Caco-2 (cell line): ENCODE results near the gene FGD2. TPM values are rescaled to one million over a fixed set of nuclear protein-coding genes. Genes with fewer than 3 reads are reported as not detected.

Source experiments
- BruUV-seq: library from RNA; stranded (reverse); fragments of 400-500 nt; replicated peaks from 2 replicates; lab custom pipeline; 2021; lab: Mats Ljungman, UMichigan
- CTCF ChIA-PET: fragments of 300-600 bp; sonication (Branson Sonifier 250); formaldehyde crosslinking; loops from one replicate; lab custom pipeline; 2022; ENCODE audit warnings: antibody characterized with exemption; lab: Charles Lee
- POLR2A ChIA-PET: fragments of 300-600 bp; sonication (Branson Sonifier 250); formaldehyde crosslinking; loops from one replicate; lab custom pipeline; 2022; ENCODE audit warnings: antibody characterized with exemption; lab: Charles Lee
- DNase-seq, 2 experiments: peaks; one replicate each; pipeline versions ENCODE4 v3.0.0 to v3.0.0-alpha.2; 2020 to 2022
- H3K27me3 ChIP-seq: replicated peaks from 2 replicates; pipeline ENCODE4 v1.6.0; 2011; ENCODE audit warnings: low read length; ENCODE audit not compliant: control insufficient read depth, insufficient read depth
- H3K36me3 ChIP-seq: 2 replicates; pipeline ENCODE4 v1.5.1; 2011; ENCODE audit warnings: low read length; ENCODE audit not compliant: control insufficient read depth, insufficient read depth
- H3K4me1 ChIP-seq: fragments of 250-450 bp; sonication (Bioruptor Pico); 2 replicates; pipeline ENCODE4 v1.5.1; 2020; ENCODE audit warnings: mild to moderate bottlenecking
- H3K4me3 ChIP-seq: 2 replicates; pipeline ENCODE4 v1.5.1; 2011; ENCODE audit warnings: low read depth, mild to moderate bottlenecking, control low read depth, low read length
- H3K9me3 ChIP-seq: fragments of 250-450 bp; sonication (Bioruptor Pico); 2 replicates; pipeline ENCODE4 v1.5.1; 2020; ENCODE audit warnings: mild to moderate bottlenecking, moderate library complexity
- H3K27ac Mint-ChIP-seq: one replicate; pipeline ENCODE4 v1.8.0; 2022; ENCODE audit warnings: mixed read lengths; ENCODE audit not compliant: unreplicated experiment
- H3K27me3 Mint-ChIP-seq: one replicate; pipeline ENCODE4 v1.8.0; 2022; ENCODE audit warnings: mixed read lengths; ENCODE audit not compliant: insufficient read depth, unreplicated experiment
- H3K36me3 Mint-ChIP-seq: one replicate; pipeline ENCODE4 v1.8.0; 2022; ENCODE audit warnings: mild to moderate bottlenecking, mixed read lengths; ENCODE audit not compliant: insufficient read depth, unreplicated experiment
- H3K4me1 Mint-ChIP-seq: one replicate; pipeline ENCODE4 v1.8.0; 2022; ENCODE audit warnings: low read depth, mixed read lengths; ENCODE audit not compliant: unreplicated experiment
- H3K4me3 Mint-ChIP-seq: one replicate; pipeline ENCODE4 v1.8.0; 2022; ENCODE audit warnings: mild to moderate bottlenecking, moderate library complexity, mixed read lengths; ENCODE audit not compliant: unreplicated experiment
- H3K9me3 Mint-ChIP-seq: one replicate; pipeline ENCODE4 v1.8.0; 2022; ENCODE audit warnings: mixed read lengths; ENCODE audit not compliant: unreplicated experiment
- intact Hi-C: fragments of 100-400 bp; cut with micrococcal nuclease; formaldehyde crosslinking; loops from one replicate; pipeline ENCODE4 v1.10.0; 2022; ENCODE audit not compliant: unreplicated experiment
- total RNA-seq: library from RNA; stranded (reverse); gene quantifications from 2 replicates; pipeline ENCODE4 v1.2.3, GENCODE V29; 2022
- TF ChIP-seq, protein P1 (sequence below), 2 experiments: fragments of 200-600 bp in 1 of 2; IDR thresholded peaks; 1 replicate in 1 of 2; 2 replicates in 1 of 2; pipeline versions ENCODE4 v1.5.1 to v1.8.0; 2011 to 2022; ENCODE audit warnings: antibody characterized with exemption in 1 of 2, control low read depth in 1 of 2, inconsistent platforms in 1 of 2, low read depth in 1 of 2, low read length in 1 of 2, mild to moderate bottlenecking in 1 of 2, moderate library complexity in 1 of 2; ENCODE audit not compliant: insufficient read depth in 1 of 2, severe bottlenecking in 1 of 2, unreplicated experiment in 1 of 2

Gene FGD2
- total RNA-seq, 1 experiment from 2014 or later: not detected

DNA sequence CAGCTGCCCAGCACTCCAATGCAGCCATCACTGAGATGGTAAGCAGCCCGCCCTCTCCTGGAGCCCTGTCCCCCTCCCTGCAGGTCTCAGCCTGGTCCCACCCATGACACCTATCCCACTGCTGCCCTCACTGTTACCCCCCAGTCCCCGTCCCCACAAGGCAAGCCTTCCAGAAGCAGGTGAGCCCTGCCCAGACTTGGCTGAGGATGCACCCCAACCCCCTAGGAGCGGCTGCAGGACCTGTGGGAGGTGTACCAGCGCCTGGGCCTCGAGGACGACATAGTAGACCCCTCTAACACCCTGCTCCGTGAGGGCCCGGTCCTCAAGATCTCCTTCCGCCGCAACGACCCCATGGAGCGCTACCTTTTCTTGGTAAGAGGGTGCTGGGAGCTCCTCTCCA is 9.2 kb downstream of the FGD2 start:
- ChIA-PET POLR2A (no interaction called here), CTCF (no interaction called here)
- Histone ChIP-seq H3K4me1 (no peaks in the 10 kb centered on the region), H3K4me3 (no peak overlapping the region), H3K36me3 (no peaks in the 10 kb centered on the region), H3K9me3 (no peaks in the 10 kb centered on the region), H3K27me3 (no peaks in the 10 kb centered on the region)
- H3K36me3 Mint-ChIP-seq: no peaks in the 10 kb centered on the region
- no peak for DNase-seq
- H3K4me3 Mint-ChIP-seq: no peak overlapping the region
- intact Hi-C loops: loop anchor here (5.0 kb wide), 1 partner anchor 37 kb away; no protein-coding TSS in a partner anchor
- TF ChIP-seq, protein P1, sequence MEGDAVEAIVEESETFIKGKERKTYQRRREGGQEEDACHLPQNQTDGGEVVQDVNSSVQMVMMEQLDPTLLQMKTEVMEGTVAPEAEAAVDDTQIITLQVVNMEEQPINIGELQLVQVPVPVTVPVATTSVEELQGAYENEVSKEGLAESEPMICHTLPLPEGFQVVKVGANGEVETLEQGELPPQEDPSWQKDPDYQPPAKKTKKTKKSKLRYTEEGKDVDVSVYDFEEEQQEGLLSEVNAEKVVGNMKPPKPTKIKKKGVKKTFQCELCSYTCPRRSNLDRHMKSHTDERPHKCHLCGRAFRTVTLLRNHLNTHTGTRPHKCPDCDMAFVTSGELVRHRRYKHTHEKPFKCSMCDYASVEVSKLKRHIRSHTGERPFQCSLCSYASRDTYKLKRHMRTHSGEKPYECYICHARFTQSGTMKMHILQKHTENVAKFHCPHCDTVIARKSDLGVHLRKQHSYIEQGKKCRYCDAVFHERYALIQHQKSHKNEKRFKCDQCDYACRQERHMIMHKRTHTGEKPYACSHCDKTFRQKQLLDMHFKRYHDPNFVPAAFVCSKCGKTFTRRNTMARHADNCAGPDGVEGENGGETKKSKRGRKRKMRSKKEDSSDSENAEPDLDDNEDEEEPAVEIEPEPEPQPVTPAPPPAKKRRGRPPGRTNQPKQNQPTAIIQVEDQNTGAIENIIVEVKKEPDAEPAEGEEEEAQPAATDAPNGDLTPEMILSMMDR (IDR thresholded peaks at IDR 0.05; ENCODE audit: insufficient read depth in 1 of 2, low read depth in 1 of 2, low read length in 1 of 2, severe bottlenecking in 1 of 2, unreplicated experiment in 1 of 2): no peak
- no peaks in the 10 kb centered on the region for H3K4me1 Mint-ChIP-seq
- no peaks in the 10 kb centered on the region for H3K27me3 Mint-ChIP-seq
- H3K27ac Mint-ChIP-seq: no peak overlapping the region
- no peaks in the 10 kb centered on the region for H3K9me3 Mint-ChIP-seq
- BruUV-seq: no TSS peak

DNA sequence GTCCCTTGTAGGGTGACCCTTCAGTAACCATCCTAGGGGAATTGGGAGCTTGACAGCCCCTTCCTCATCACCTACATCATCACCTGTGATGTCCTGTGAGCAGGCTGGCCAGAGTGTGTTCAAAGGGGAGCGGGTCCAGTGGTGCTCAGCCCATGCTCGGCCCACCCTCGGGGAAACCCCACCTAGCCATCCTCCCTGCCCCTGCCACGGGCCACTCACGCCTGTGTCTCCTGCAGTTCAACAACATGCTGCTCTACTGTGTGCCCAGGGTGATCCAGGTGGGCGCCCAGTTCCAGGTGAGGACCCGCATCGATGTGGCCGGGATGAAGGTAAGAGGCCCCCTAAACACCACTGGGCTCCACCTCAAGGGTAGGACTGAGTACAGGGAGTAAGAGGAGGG is 10.1 kb downstream of the FGD2 start:
- Mint-ChIP-seq H3K9me3 (no peaks in the 10 kb centered on the region), H3K36me3 (no peaks in the 10 kb centered on the region), H3K4me3 (no peak overlapping the region), H3K27me3 (no peaks in the 10 kb centered on the region), H3K27ac (no peak overlapping the region), H3K4me1 (no peaks in the 10 kb centered on the region)
- ChIA-PET POLR2A (no interaction called here), CTCF (no interaction called here)
- TF ChIP-seq, protein P1 (IDR thresholded peaks at IDR 0.05; ENCODE audit: insufficient read depth in 1 of 2, low read depth in 1 of 2, low read length in 1 of 2, severe bottlenecking in 1 of 2, unreplicated experiment in 1 of 2): no peak
- Histone ChIP-seq H3K36me3 (no peaks in the 10 kb centered on the region), H3K4me1 (no peaks in the 10 kb centered on the region), H3K27me3 (no peaks in the 10 kb centered on the region), H3K9me3 (no peaks in the 10 kb centered on the region), H3K4me3 (no peak overlapping the region)
- intact Hi-C loops: loop anchor here (5.0 kb wide), 1 partner anchor 38 kb away; no protein-coding TSS in a partner anchor
- DNase-seq: no peak
- BruUV-seq: no TSS peak

DNA sequence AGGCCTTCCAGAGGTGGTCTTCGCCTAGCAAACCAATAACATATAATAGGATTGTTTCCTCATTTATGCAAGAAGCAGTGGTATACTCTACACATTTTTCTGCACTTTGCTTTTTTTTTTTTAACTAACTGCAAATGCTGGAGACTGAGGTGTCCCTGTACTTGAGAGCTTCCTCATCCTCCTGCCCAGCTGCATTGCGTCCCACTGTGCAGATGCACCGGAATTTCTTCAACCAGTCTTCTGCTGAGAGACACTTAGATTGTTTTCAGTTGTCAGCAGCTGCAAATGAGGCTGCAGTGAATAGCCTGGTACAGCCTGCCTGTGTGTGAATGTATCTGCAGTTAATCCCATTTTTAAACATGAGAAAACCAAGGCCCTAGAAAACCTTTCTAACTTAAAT is 11.5 kb downstream of the FGD2 start:
- Histone ChIP-seq H3K4me1 (peaks cover 2% of the 10 kb centered on the region; the same call in 1 of the 2 replicates), H3K36me3 (no peaks in the 10 kb centered on the region), H3K27me3 (no peaks in the 10 kb centered on the region), H3K4me3 (no peak overlapping the region), H3K9me3 (no peaks in the 10 kb centered on the region)
- POLR2A ChIA-PET: interaction anchor here (1.7 kb wide), 1 partner anchor 31 kb away, joined by 11 read pairs; the partner anchor contains the start of gene MTCH1
- H3K9me3 Mint-ChIP-seq: no peaks in the 10 kb centered on the region
- BruUV-seq: no TSS peak
- H3K27me3 Mint-ChIP-seq: no peaks in the 10 kb centered on the region
- no peaks in the 10 kb centered on the region for H3K36me3 Mint-ChIP-seq
- no peak for DNase-seq
- peaks cover 12% of the 10 kb centered on the region for H3K4me1 Mint-ChIP-seq
- TF ChIP-seq, protein P1 (IDR thresholded peaks at IDR 0.05; ENCODE audit: insufficient read depth in 1 of 2, low read depth in 1 of 2, low read length in 1 of 2, severe bottlenecking in 1 of 2, unreplicated experiment in 1 of 2): no peak
- H3K4me3 Mint-ChIP-seq: no peak overlapping the region
- intact Hi-C loops: loop anchor here (5.0 kb wide), 1 partner anchor 40 kb away; no protein-coding TSS in a partner anchor
- CTCF ChIA-PET: interaction anchor here (1.2 to 3.0 kb wide), 5 partner anchors 16 to 251 kb away, joined by 3 to 81 read pairs (median 5); no protein-coding TSS in a partner anchor
- no peak overlapping the region for H3K27ac Mint-ChIP-seq
